GM12878 (cell line): Measurements from ENCODE around the gene RAB44. TPM values are rescaled to one million over a fixed set of nuclear protein-coding genes. Genes with fewer than 3 reads are reported as not detected.

Experiments
- ATAC-seq: fragments of 200-7000 bp; cut with Tn5 transposase; 3 replicates; pipeline ENCODE4 v1.9.1; 2020; ENCODE audit warnings: mild to moderate bottlenecking, moderate library complexity
- BruUV-seq: library from RNA; stranded (reverse); fragments of 400-500 nt; replicated peaks from 2 replicates; lab custom pipeline; 2021; lab: Mats Ljungman, UMichigan
- CTCF ChIA-PET: fragments of 300-600 bp; sonication (Branson Sonifier 250); formaldehyde crosslinking; extraction: SDS; loops from one replicate; lab custom pipeline; 2021; ENCODE audit warnings: inconsistent platforms; lab: Yijun Ruan, JAX
- POLR2A ChIA-PET: fragments of 350-600 bp; formaldehyde crosslinking; extraction: SDS; loops from one replicate; lab custom pipeline; 2021; ENCODE audit warnings: inconsistent platforms; lab: Charles Lee
- RAD21 ChIA-PET: fragments of 300-600 bp; sonication (Branson Sonifier 250); formaldehyde crosslinking; loops from one replicate; lab custom pipeline; 2023; ENCODE audit warnings: antibody characterized with exemption; ENCODE audit not compliant: unreplicated experiment; lab: Charles Lee
- SMC1A ChIA-PET: fragments of 300-600 bp; sonication (Branson Sonifier 250); formaldehyde crosslinking; loops from one replicate; lab custom pipeline; 2023; ENCODE audit not compliant: unreplicated experiment, uncharacterized antibody; lab: Charles Lee
- DNase-seq: peaks from one replicate; pipeline ENCODE4 v3.0.0-alpha.2; 2011; ENCODE audit warnings: low read depth, low spot score
- FAIRE-seq: peaks from 3 replicates; lab custom pipeline; 2011; peaks lifted over from hg19 to GRCh38; lab: Jason Lieb, UNC
- H2AFZ ChIP-seq: 2 replicates; pipeline ENCODE4 v1.6.0; 2011; ENCODE audit warnings: low read depth, low read length, control low read depth; ENCODE audit not compliant: control insufficient read depth
- H3K27ac ChIP-seq: 2 replicates; pipeline ENCODE4 v1.5.1; 2011; ENCODE audit warnings: control low read depth; ENCODE audit not compliant: control insufficient read depth, insufficient read depth
- H3K27me3 ChIP-seq, 2 experiments: replicated peaks in 1 of 2; 2 replicates each; pipeline versions ENCODE4 v1.6.0 to v1.6.1; 2011; ENCODE audit warnings: low read length in 1 of 2; ENCODE audit not compliant: control insufficient read depth in 2 of 2, insufficient read depth in 2 of 2
- H3K36me3 ChIP-seq, 2 experiments: 2 replicates each; pipeline ENCODE4 v1.5.1; 2011; ENCODE audit warnings: low read length in 1 of 2; ENCODE audit not compliant: control insufficient read depth in 2 of 2, insufficient read depth in 2 of 2
- H3K4me1 ChIP-seq: 2 replicates; pipeline ENCODE4 v1.6.1; 2011; ENCODE audit warnings: mild to moderate bottlenecking, low read length, moderate library complexity, mixed read lengths; ENCODE audit not compliant: control insufficient read depth, insufficient read depth
- H3K4me2 ChIP-seq: 2 replicates; pipeline ENCODE4 v1.6.0; 2011; ENCODE audit warnings: control low read depth; ENCODE audit not compliant: control insufficient read depth, insufficient read depth
- H3K4me3 ChIP-seq: fragments of 200-600 bp; sonication (generic); 2 replicates; pipeline ENCODE4 v1.5.1; 2016
- H3K79me2 ChIP-seq: 2 replicates; pipeline ENCODE4 v1.6.0; 2011; ENCODE audit warnings: low read length; ENCODE audit not compliant: control insufficient read depth, insufficient read depth
- H3K9ac ChIP-seq: 2 replicates; pipeline ENCODE4 v1.8.0; 2011; ENCODE audit warnings: low read length, control low read depth, mixed read lengths; ENCODE audit not compliant: control insufficient read depth, insufficient read depth
- H3K9me3 ChIP-seq: replicated peaks from 3 replicates; pipeline ENCODE4 v1.5.1; 2011; ENCODE audit warnings: mild to moderate bottlenecking, low read length; ENCODE audit not compliant: control insufficient read depth, insufficient read depth
- H4K20me1 ChIP-seq: 2 replicates; pipeline ENCODE4 v1.6.0; 2011; ENCODE audit not compliant: control insufficient read depth, insufficient read depth
- BRCA1 ChIP-seq: IDR thresholded peaks from 2 replicates; pipeline ENCODE4 v1.6.1; 2011; ENCODE audit warnings: low read depth, low read length, improper control_type of control experiment
- SMC3 ChIP-seq: IDR thresholded peaks from 2 replicates; pipeline ENCODE4 v1.6.1; 2011; ENCODE audit warnings: low read length, improper control_type of control experiment, borderline replicate concordance
- SREBF2 ChIP-seq: IDR thresholded peaks from 2 replicates; pipeline ENCODE4 v1.6.1; 2012; ENCODE audit warnings: mild to moderate bottlenecking, low read length
- ZNF622 ChIP-seq: fragments of 450-650 bp; IDR thresholded peaks from 2 replicates; pipeline ENCODE4 v1.6.1; 2017; ENCODE audit warnings: mild to moderate bottlenecking, inconsistent platforms
- WGBS: methylation state at CpG from one replicate; pipeline ENCODE4 v1.1.6; 2016; ENCODE audit warnings: low lambda C conversion rate; ENCODE audit not compliant: insufficient replicate concordance, insufficient coverage; ENCODE audit errors: missing lambda C conversion rate; 5-methylcytosine and 5-hydroxymethylcytosine counted together
- in situ Hi-C: fragments of 300-500 bp; cut with MboI; formaldehyde crosslinking; loops from 9 replicates; pipeline ENCODE4 v1.14.3; 2018; ENCODE audit warnings: mixed read lengths
- intact Hi-C: fragments of 100-400 bp; cut with micrococcal nuclease; formaldehyde crosslinking; loops from one replicate; pipeline ENCODE4 v1.14.2; 2022; ENCODE audit not compliant: unreplicated experiment
- polyA plus RNA-seq, 11 experiments: library from polyadenylated mRNA; depleted of rRNA in 4 of 11; unstranded in 6 of 11; stranded (reverse) in 5 of 11; fragments of >200 nt; fragmentation: Nextera tagmentation in 4 of 11; fragmentation: Illumina TruSeq in 1 of 11; extraction: Ambion mirVana in 4 of 11; extraction: Trizol in 1 of 11; gene quantifications; 1 replicate in 1 of 11; 2 replicates in 10 of 11; pipeline versions ENCODE4 v1.2.1 to v1.2.3, GENCODE V29; 2011 to 2016; ENCODE audit warnings: inconsistent platforms in 2 of 11, missing spikeins in 2 of 11, low read depth in 1 of 11
- total RNA-seq, 4 experiments: library from RNA; depleted of rRNA in 3 of 4; stranded (reverse); fragments of >200 nt in 3 of 4; fragmentation: Illumina TruSeq in 1 of 4; extraction: Trizol in 1 of 4; gene quantifications; 2 replicates each; pipeline versions ENCODE4 v1.2.1 to v1.2.3, GENCODE V29; 2013 to 2021
- TF ChIP-seq, protein P1 (sequence below), 3 experiments: IDR thresholded peaks in 2 of 3; conservative IDR thresholded peaks in 1 of 3; 2 replicates each; pipeline ENCODE4 v1.5.1; 2011; ENCODE audit warnings: low read depth in 3 of 3, low read length in 3 of 3, mild to moderate bottlenecking in 3 of 3, control low read depth in 2 of 3, moderate library complexity in 2 of 3, inconsistent platforms in 1 of 3, mixed read lengths in 1 of 3; ENCODE audit not compliant: control insufficient read depth in 2 of 3, insufficient read depth in 1 of 3; ENCODE audit errors: extremely low read depth in 1 of 3

Gene RAB44
- total and polyA plus RNA-seq, 10 of the 15 experiments (the other 5 are each of a cell fraction or from before 2014, with no cell fraction given) = 0.01 to 0.08 (median 0.05) TPM; not detected in 2

DNA sequence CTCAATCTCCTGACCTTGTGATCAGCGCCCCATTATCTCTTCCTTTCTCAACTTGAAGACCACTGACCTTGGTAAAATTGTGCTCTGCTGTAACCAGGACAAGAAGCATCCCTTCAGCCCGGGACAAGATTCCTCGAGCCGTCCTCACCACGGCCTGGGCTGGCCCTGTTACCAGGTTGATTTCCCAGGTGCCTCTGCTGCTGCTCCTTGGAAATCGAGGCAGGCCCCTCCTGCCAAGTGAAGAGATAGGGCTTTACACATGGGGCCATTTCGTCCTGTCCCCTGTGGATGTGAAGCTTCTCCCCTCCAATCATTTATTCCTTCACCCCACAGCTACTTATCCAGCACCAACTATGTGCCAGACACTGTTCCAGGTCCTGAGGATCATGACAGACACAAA is 21.5 kb downstream of the RAB44 start:
- TF ChIP-seq SMC3 (no peak), SREBF2 (no peak), BRCA1 (no peak), ZNF622 (no peak)
- TF ChIP-seq, protein P1, sequence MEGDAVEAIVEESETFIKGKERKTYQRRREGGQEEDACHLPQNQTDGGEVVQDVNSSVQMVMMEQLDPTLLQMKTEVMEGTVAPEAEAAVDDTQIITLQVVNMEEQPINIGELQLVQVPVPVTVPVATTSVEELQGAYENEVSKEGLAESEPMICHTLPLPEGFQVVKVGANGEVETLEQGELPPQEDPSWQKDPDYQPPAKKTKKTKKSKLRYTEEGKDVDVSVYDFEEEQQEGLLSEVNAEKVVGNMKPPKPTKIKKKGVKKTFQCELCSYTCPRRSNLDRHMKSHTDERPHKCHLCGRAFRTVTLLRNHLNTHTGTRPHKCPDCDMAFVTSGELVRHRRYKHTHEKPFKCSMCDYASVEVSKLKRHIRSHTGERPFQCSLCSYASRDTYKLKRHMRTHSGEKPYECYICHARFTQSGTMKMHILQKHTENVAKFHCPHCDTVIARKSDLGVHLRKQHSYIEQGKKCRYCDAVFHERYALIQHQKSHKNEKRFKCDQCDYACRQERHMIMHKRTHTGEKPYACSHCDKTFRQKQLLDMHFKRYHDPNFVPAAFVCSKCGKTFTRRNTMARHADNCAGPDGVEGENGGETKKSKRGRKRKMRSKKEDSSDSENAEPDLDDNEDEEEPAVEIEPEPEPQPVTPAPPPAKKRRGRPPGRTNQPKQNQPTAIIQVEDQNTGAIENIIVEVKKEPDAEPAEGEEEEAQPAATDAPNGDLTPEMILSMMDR (IDR thresholded peaks at IDR 0.05 in 2 of 3, conservative IDR thresholded peaks at IDR 0.05 in 1 of 3; ENCODE audit: control insufficient read depth in 2 of 3, extremely low read depth in 1 of 3, insufficient read depth in 1 of 3, low read depth in 3 of 3, low read length in 3 of 3) = no peak
- TF ChIP-seq, all 136 proteins: peak for 0
- BruUV-seq = no TSS peak
- Histone ChIP-seq H3K4me1 (peaks cover 12% of the 10 kb centered on the region), H3K4me2 (no peak overlapping the region), H4K20me1 (no peaks in the 10 kb centered on the region), H3K9ac (no peak overlapping the region), H3K9me3 (no peaks in the 10 kb centered on the region), H3K79me2 (no peaks in the 10 kb centered on the region), H3K4me3 (no peak overlapping the region), H2AFZ (no peak overlapping the region), H3K27ac (no peak overlapping the region), H3K36me3 (no peaks in the 10 kb centered on the region), H3K27me3 (no peaks in the 10 kb centered on the region)
- no peak for DNase-seq
- no peak for FAIRE-seq
- intact Hi-C loops (no loop called here), in situ Hi-C loops (no loop called here)
- WGBS = 63% methylated on average over 7 of the region's 7 CpGs
- ChIA-PET CTCF (interaction anchor here (1.3 to 3.5 kb wide), 6 partner anchors 12 to 331 kb away, joined by 3 to 14 read pairs (median 6); no protein-coding TSS in a partner anchor), RAD21 (interaction anchor here (1.4 to 3.6 kb wide), 3 partner anchors 35 to 42 kb away, joined by 3 to 14 read pairs (median 11); no protein-coding TSS in a partner anchor), SMC1A (interaction anchor here (1.3 to 2.0 kb wide), 5 partner anchors 8 to 104 kb away, joined by 3 to 8 read pairs (median 6); no protein-coding TSS in a partner anchor), POLR2A (interaction anchor here (1.0 to 1.9 kb wide), 3 partner anchors 27 to 36 kb away, joined by 3 to 4 read pairs (median 4); no protein-coding TSS in a partner anchor)
- no peak for ATAC-seq
